PFSK-1 (cell line): ENCODE data around the gene SLC35A3.

Experiments used
- FOXP2 ChIP-seq: optimal IDR thresholded peaks from 2 replicates; pipeline ENCODE3; 2011; ENCODE audit warnings: borderline replicate concordance, control low read depth, inconsistent platforms; ENCODE audit not compliant: insufficient read depth; ENCODE audit errors: extremely low read length, extremely low read depth
- POLR2AphosphoS5 ChIP-seq: IDR thresholded peaks from 2 replicates; pipeline ENCODE4 v1.6.1; 2012; ENCODE audit warnings: low read depth, mild to moderate bottlenecking, control low read depth, low read length, moderate library complexity
- SIN3A ChIP-seq: IDR thresholded peaks from 2 replicates; pipeline ENCODE4 v1.6.1; 2012; ENCODE audit warnings: mild to moderate bottlenecking, low read length, moderate library complexity, borderline replicate concordance; ENCODE audit not compliant: insufficient read depth
- TAF1 ChIP-seq: IDR thresholded peaks from 2 replicates; pipeline ENCODE4 v1.6.1; 2012; ENCODE audit warnings: low read length, control low read depth, borderline replicate concordance; ENCODE audit not compliant: insufficient read depth
- TF ChIP-seq, protein P1 (sequence below), 2 experiments: IDR thresholded peaks; 2 replicates each; pipeline versions ENCODE4 v1.6.1 to v1.8.0; 2011 to 2012; ENCODE audit warnings: low read depth in 2 of 2, low read length in 2 of 2, control low read depth in 1 of 2, inconsistent platforms in 1 of 2, mild to moderate bottlenecking in 1 of 2, moderate library complexity in 1 of 2; ENCODE audit not compliant: insufficient read depth in 1 of 2

- TF ChIP-seq FOXP2: no peak
- TF ChIP-seq POLR2AphosphoS5: no peak
- TF ChIP-seq, protein P1, sequence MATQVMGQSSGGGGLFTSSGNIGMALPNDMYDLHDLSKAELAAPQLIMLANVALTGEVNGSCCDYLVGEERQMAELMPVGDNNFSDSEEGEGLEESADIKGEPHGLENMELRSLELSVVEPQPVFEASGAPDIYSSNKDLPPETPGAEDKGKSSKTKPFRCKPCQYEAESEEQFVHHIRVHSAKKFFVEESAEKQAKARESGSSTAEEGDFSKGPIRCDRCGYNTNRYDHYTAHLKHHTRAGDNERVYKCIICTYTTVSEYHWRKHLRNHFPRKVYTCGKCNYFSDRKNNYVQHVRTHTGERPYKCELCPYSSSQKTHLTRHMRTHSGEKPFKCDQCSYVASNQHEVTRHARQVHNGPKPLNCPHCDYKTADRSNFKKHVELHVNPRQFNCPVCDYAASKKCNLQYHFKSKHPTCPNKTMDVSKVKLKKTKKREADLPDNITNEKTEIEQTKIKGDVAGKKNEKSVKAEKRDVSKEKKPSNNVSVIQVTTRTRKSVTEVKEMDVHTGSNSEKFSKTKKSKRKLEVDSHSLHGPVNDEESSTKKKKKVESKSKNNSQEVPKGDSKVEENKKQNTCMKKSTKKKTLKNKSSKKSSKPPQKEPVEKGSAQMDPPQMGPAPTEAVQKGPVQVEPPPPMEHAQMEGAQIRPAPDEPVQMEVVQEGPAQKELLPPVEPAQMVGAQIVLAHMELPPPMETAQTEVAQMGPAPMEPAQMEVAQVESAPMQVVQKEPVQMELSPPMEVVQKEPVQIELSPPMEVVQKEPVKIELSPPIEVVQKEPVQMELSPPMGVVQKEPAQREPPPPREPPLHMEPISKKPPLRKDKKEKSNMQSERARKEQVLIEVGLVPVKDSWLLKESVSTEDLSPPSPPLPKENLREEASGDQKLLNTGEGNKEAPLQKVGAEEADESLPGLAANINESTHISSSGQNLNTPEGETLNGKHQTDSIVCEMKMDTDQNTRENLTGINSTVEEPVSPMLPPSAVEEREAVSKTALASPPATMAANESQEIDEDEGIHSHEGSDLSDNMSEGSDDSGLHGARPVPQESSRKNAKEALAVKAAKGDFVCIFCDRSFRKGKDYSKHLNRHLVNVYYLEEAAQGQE (IDR thresholded peaks at IDR 0.05; ENCODE audit: insufficient read depth in 1 of 2, low read depth in 2 of 2, low read length in 2 of 2): no peak
- TF ChIP-seq SIN3A: no peak
- TF ChIP-seq TAF1: no peak
Measured at GRCh38 chr1:100027212-100027611, 57.4 kb downstream of the SLC35A3 start.
